ELF-1 (cell line): ENCODE data around the gene EIF4G3.
A peak's percentile ranks its signal among the peaks of the same experiment; 100 is the strongest.
"Not testable (repeated sequence)": the region's sequence is repeated elsewhere in the genome, so short reads cannot be mapped to it uniquely, and the experiment has no call there.

Experiments used
- DNase-seq: peaks from one replicate; pipeline ENCODE4 v3.0.0-alpha.2; 2016; ENCODE audit warnings: low read depth, low spot score

EIF4G3 gene

DNA sequence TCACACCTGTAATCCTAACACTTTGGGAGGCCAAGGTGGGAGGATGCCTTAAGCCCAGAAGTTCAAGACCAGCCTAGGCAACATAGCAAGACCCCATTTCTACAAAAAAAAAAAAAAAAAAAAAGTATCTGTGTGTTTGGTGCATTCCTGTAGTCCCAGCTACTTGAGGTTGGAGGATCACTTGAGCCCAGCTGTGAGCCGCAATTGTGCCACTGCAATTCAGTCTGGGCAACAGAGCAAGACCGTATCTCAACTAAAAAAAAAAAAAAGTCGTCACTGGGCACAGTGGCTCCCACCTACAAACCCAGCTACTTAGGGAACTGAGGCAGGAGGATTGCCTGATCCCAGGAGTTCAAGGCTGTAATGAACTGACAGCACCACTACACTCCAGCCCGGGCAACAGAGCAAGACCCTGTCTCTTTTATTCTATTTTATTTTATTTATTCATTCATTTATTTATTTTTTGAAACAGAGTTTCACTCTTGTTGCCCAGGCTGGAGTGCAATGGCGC lies 8.6 kb upstream of the EIF4G3 start:
- no peak for DNase-seq

DNA sequence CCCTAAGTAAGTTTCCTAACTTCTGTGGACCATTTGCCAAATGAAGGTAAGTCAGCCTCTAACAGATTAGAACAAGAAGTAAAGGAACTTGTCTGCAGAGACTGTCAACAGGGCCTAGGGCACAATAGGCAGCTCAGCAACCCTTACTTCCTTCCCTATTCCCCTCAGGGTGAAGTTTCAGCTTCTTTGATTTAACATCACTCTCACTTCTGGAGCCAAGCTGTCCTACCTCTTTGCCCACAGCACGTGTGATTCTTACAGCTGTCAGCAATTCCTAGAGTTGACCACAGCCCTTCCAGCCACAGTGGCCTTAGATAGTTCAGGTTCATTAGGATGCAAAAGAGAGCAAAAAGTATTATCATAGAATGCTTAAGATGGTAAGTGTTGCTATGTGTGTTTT lies 7.6 kb upstream of the EIF4G3 start:
- DNase-seq = peak; percentile 39

DNA sequence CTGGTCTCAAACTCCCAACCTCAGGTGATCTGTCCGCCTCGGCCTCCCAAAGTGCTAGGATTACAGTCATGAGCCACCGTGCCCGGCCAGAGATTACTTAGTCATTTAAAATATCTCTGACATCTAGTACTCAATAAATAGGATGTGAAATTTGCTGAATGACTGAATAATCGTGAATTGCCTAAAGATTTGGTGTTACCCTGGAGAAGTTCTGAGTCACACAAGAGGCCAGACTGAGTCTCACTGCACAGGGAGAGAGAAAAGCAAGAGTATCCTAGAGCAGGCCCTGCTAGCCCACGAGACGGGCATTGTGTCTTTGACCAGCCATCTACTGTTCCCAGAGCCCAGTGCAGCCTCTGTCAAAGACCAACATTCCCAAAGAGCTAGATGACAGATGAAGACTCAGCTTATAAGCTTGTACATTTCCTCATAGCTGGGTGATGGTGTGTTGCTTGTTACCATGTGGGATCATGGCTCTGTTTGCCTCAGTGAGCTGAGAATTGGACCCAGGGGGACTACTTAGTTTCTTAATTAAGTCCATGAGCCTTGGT lies 5.6 kb upstream of the EIF4G3 start:
- DNase-seq = no peak

DNA sequence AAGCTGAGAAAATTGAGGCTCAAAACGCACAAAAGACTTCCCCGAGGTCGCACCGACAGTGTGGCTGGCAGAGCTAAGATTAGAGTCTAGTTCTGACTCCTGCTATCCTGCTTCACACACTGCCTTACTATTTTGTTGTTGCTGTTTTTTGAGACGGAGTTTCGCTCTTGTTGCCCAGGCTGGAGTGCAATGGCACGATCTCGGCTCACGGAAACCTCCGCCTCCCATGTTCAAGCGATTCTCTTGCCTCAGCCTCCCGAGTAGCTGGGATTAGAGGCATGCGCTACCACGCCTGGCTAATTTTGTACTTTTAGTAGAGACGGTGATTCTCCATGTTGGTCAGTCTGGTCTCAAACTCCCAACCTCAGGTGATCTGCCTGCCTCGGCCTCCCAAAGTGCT lies 1.6 kb upstream of the EIF4G3 start:
- DNase-seq = not testable (repeated sequence)

DNA sequence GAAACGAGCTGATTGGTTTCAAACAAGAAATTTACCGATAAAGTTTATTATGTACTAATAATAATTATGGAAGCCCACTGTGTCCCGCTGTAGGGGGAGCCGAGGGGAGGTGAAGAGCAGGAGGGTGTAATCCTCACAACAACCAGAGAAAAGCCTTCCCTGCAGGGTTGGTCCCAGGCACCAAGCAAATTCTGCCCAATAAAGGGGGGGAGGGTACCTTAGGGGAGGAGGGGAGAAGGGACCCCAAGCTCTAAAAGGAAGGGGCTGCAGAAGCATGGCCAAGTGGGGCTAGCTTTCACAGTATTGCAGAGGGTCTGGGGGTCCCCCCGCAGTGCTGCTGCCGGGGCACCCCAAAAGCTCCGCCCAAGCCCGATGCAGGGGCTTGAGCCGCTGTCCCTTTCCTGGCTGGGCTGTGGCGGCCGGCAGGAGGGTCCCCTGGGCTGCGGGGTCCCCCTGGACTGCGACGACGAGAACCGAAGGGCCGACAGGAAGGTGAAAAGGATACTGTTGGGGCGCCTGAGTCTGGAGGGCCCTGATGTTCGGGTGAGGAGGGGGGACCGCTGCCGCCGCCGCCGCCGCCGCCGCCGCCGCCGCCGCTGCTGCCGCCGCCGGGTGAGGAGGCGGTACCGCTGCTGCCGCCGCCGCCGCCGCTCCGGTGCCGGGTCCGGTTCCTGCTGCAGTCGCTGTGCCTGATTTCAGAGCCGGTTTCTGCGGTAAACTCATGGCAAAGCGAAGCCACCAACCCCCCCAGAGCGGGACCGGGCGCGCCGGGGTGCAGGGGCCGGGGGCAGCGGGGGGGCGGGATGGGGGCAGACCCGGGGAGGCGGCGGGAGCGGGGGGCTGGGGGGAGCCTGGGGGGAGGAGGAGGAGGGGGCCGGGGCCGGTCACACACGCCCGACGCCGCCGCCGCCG lies 771 bp downstream of the EIF4G3 start:
- DNase-seq = peak; percentile 39

DNA sequence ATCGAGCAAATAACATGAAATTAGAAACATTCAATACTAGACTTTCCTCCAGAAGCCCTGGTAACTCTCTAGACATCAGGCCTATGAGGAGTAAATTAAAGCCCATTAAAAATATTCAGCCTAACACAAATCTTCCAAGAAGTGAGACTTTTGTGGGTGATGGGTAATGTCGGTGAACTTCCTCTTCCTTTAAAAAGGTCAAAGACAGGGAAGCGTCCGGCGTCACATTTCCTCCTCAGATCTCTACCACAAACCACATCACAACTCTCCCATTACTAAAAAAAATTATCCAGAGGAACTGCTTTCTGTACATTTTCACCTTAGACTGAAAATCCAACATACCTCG lies 1.4 kb downstream of the EIF4G3 start:
- no peak for DNase-seq

DNA sequence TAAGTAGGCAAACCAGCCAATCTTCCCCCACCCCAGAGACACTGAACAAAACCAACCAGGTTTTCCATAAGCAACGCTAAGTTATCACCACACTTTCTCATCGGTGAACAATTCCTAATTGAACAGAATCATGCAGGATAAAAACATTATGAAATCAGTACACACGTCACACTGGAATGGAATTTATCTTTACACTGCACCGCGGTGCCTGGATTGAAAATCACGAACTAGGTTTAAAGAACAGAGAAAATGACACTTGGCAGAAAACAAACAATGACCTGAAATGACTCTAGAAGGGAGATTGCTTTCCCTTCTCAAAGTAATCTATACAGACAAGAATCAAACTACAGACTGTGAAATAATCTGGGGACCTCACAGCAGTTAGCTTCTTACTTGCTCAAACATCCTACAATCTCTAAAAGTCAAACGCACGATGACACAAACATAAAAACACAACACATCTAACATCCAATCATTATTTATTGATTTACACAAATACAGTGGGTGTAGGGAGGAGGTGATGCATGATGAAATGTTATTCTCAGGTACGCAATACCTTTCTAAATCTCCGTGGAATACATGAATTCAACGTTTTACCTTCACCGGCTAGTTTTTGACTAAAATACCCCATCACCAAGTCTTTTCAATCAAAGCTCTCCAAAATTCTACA lies 1.9 kb downstream of the EIF4G3 start:
- DNase-seq = no peak

DNA sequence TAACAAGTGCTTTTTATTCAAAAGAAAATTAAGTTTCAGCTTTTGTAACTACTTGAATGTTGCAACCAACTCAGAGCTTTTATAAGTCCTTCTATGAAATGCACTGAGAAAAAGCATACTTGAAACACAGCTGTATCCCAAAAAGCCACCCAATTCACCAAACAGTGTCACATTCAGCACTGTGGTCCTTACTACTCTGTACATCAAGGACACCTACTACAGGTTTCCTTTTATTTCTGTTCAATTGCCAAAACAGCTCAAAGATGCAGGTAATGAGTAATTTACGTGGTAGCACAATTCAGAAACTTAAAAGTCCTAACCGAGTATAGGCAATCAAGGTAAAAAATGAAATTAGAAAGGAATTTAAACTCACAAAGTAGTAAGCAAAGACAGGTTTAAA lies 2.5 kb downstream of the EIF4G3 start:
- no peak for DNase-seq

DNA sequence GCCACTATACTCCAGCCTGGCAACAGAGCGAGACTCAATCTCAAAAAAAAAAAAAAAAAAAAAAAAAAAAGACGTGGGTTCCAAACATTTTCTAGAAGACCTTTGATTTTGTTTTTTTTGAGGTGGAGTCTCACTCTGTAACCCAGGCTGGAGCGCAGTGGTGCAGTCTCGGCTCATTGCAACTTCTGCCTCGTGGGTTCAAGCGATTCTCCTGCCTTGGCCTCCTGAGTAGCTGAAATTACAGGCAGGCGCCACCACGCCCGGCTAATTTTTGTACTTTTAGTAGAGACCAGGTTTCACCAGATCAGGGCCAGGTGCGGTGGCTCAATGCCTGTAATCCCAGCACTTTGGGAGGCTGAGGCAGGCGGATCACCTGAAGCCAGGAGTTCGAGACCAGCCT lies 3.6 kb downstream of the EIF4G3 start:
- not testable (repeated sequence) for DNase-seq

DNA sequence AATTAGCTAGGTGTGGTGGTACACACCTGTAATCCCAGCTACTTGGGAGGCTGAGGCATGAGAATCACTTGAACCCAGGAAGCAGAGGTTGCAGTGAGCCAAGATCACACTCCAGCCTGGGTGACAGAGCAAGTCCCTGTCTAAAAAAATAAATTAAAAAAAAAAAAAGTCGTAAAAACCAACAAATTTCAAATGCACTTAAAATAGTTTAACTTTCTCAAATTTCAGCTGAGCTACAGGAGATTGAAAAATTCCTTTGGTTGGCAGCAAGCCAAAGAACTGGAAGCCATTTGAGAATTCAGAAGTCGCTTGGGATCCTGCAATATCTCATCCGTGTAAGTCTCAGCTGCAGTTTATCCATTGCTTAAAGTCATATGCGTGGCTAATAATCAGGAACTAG lies 5.9 kb downstream of the EIF4G3 start:
- not testable (repeated sequence) for DNase-seq

DNA sequence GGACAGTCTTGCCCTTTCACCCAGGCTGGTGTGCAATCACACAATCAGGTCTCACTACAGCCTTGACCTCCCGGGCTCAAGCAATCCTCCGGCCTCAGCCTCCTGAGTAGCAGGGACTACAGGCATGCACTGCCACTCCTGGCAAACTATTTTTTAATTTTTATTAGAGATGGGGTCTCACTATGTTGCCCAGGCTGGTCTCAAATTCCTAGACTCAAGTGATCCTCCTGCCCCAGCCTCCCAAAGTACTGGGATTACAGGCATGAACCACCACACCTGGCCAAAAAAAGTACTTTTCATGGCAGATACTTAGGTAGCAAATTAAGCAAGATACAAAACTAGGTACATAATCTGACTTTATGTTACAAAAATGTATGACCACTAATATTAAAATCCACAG lies 8.3 kb downstream of the EIF4G3 start:
- DNase-seq = no peak

DNA sequence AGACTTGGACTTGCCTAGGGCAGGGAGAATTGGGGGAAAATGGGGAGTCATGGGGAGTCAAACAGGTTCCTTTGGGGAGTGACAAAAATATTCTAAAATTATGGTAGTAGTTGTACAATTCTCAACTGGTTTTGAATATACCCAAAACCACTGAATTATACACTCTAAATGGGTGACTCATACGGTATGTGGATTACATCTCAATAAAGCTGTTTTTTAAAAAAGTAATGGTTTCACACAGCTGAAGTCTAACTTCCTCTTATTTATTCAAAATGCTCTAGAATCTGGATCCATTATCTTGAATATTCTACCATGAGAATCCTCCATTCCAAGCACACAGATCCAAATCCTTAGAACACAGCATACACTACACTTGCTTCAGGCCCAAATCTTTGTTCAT lies 11.1 kb downstream of the EIF4G3 start:
- no peak for DNase-seq

DNA sequence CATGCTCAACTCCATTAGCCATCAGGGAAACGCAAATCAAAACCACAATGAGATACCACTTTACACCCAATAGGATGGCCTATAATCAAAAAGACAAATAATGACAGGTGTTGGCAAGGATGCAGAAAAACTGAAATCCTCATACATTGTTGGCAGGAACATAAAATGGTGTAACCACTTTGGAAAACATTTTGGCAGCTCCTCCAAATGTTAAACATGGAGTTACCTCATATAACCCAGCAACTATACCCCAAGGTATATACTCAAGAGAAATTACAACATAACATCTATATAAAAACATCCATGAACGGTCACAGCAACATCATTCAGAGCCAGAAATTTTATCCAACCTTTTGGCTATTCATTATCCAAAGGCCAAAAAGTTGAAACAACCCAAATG lies 11.6 kb downstream of the EIF4G3 start:
- DNase-seq = no peak

DNA sequence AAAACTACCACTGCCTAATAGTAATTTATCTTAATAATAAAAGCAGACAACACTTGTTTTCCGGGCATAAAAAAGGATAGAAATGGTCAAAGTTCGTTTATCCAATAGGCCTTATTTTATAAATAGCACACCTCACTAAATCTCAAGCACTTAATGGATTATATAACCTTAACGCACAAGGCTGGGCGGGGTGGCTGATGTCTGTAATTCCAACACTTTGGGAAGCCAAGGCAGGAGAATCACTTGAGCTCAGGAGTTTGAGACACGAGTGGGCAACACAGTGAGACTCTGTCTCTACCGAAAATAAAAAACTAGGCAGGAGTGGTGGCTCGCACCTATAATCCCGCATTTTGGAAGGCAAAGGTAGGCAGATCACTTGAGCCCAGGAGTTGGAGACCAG lies 12.4 kb downstream of the EIF4G3 start:
- DNase-seq = no peak

DNA sequence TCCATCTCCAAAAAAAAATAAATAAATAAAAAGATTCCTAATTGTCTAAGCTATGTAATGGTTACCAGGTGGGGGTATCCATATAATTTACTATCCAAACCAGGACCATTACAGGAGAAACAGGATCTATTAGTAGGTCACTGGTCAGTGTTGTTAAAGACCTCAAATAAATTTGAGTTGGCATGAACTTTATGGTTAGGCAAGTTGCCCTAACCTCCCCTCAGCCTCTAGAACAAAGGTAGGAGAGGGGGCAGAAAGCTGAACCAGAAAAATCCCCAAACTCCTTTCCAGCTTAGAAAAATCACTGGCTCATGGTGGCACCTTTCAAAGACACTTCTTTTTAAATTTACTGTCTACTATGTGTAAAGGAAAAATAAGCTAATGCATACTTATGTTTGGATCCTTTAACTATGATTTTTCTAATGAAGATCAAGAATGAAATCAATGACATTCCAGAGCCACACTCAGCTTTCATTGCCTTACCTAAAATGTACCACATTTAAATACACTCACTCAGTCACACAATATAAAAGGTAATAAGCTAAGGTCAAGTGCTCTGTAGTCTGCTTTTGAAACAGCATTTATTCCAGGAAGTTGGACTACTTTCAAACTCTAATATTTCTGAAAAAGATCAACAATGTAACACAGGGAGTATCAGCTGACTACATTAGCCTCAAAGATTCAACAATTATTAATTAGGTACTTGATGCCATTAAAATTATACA lies 13.8 kb downstream of the EIF4G3 start:
- no peak for DNase-seq

DNA sequence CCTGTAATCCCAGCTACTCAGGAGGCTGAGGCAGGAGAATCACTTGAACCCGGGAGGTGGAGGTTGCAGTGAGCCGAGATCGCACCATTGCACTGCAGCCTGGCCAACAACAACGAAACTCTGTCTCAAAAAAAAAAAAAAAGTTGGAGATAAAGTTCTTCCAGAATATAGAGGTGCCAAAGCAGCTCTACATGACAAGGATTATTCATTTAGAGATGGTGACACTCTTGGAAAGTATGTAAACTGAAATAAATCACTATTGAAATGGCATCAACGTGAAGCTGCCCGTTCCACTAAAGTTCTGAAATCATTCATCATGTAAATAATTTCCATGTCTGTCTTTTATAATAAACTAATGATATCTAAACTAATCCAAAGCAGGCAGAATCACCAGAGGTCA lies 14.9 kb downstream of the EIF4G3 start:
- DNase-seq = no peak

DNA sequence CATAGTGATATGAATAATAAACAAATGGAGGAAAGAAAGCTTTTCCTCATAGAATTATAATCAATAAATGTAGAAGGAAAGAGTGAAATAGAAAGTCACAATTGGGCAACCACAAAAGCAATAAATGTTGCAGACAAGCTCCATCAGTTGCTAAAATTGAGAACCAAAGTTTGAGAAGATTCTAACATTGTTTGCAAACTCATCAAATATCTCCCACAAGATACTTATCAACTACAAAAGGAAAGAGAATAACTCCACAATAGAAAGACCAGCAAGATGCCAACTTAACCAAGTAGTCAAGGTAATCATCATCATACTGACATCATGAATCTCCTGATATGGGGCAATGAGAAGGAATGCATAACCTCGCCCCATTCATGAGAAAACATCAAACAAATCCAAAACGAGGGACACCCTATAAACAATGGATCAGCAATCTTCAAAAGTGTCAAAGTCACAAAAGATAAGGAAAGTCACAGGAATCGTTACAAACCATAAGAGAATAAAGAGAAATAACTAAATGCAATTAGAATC lies 16.4 kb downstream of the EIF4G3 start:
- no peak for DNase-seq

DNA sequence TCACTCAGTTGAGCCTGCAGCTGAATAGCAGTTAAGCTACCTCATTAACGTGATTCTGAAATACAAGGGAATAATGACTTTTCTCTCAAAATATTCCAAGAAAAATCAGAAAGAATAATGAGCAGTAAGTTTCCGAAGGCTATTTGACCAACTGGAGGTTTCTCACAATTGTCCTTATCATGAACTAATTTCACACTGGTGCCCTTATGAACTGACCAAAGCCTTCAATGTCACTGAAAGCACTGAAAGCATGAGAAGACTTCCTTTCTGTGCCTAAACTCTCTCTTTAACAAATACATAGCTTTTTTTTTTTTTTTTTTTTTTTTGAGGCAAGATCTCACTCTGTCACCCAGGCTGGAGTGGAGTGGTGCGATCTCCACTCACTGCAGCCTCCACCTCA lies 18.8 kb downstream of the EIF4G3 start:
- DNase-seq = no peak

DNA sequence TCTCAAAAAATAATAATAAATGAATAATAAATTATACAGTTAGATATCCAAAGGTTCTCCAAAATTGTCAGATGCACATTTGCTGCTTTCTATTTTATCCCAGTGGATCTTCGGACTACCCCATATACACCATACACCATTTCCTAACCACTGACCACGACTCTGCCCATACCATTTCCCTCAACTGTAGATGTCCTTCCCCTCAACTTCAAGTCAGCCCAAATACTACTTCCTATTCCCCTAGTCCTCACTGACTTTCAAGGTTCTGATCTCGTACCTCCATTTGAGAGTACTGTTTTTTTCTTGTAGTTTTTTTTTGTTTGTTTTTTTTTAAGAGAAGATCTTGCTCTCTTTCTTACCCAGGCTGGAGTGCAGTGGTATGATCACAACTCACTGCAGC lies 19.6 kb downstream of the EIF4G3 start:
- no peak for DNase-seq

DNA sequence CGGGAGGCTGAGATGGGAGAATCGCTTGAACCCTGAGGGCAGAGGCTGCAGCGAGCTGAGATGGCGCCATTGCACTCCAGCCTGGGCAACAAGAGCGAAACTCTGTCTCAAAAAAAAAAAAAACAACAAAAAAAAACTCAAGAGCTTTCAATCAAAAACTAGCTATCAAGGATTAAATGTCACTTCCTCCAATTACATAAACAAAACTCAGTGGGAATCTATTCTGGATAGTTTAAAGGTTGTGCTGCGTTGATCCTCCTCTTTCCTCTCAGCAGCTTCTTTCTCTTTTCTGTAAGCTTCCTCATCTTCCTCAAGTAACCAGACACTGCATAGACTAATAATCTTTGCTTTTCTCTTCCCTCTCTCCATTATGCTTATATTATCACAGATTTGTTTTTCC lies 20.7 kb downstream of the EIF4G3 start:
- no peak for DNase-seq

DNA sequence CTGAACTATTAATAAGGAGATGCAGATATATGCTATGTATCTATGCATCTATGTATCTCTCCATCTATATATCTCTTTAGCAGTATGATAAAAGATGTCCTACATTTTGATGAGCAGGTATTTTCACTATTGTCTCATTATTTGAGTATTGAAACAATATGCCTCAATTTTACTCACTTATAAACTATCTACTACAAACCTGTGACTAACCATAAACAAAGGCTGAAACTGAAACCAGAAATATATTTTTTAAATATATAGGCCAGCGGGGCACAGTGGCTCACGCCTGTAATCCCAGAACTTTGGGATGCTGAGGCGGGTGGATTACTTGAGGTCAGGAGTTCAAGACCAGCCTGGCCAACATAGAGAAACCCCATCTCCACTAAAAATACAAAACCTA lies 22.0 kb downstream of the EIF4G3 start:
- DNase-seq = no peak

DNA sequence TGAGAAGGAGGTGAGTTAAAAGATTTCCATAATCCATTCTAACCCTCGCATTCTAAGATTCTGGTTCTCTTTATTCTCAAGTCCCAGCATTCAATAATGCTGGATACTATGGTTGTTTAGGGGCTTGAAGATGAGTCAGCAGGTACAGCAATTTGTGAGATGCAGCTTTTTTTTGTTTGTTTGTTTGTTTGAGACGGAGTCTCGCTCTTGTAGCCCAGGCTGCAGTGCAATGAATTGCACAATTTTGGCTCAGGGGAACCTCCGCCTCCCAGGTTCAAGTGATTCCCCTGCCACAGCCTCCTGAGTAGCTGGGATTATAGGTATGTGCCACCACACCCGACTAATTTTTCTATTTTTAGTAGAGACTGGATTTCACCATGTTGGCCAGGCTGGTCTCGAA lies 23.3 kb downstream of the EIF4G3 start:
- DNase-seq = no peak
